Adrenal gland (tissue), 5 donors: ENCODE measurements around the gene ACOT7.

Source experiments
- CTCF ChIP-seq, 6 experiments: fragments of 450-650 bp in 4 of 6; fragments of 200-600 bp in 2 of 6; sonication (generic) in 1 of 6; IDR thresholded peaks; 1 replicate in 5 of 6; 2 replicates in 1 of 6; pipeline versions ENCODE4 v1.5.1 to v1.8.0; 2016 to 2021; ENCODE audit warnings: antibody characterized with exemption in 6 of 6, mild to moderate bottlenecking in 2 of 6, moderate library complexity in 1 of 6
- POLR2A ChIP-seq, 2 donors: fragments of 450-650 bp; IDR thresholded peaks; one replicate each; pipeline ENCODE4 v1.6.1; 2017; ENCODE audit warnings: antibody characterized with exemption in 2 of 2, mild to moderate bottlenecking in 2 of 2, moderate library complexity in 1 of 2
- donor health status: DM: no; HTN: no; CAD: no.

- TF ChIP-seq CTCF (IDR thresholded peaks at IDR 0.05) (no peak), POLR2A (IDR thresholded peaks at IDR 0.05) (no peak)
Measured at GRCh38 chr1:6234502-6235295, 158.9 kb downstream of the ACOT7 start.
